HepG2 (cell line): ENCODE data around the gene C5orf34. TPM values are rescaled to one million over a fixed set of nuclear protein-coding genes. Genes with fewer than 3 reads are reported as not detected.

ENCODE experiments used
- ATM ChIP-seq: fragments of 450-650 bp; IDR thresholded peaks from 2 replicates; pipeline ENCODE4 v1.7.1; 2017; ENCODE audit warnings: mild to moderate bottlenecking, borderline replicate concordance
- ATRX ChIP-seq: sonication (generic); formaldehyde crosslinking; IDR thresholded peaks from 2 replicates; pipeline ENCODE4 v1.4.0; 2020; ENCODE audit warnings: missing genetic modification reagents, borderline replicate concordance
- DMTF1 ChIP-seq: sonication (generic); formaldehyde crosslinking; IDR thresholded peaks from 2 replicates; pipeline ENCODE4 v1.4.0; 2020; ENCODE audit warnings: mild to moderate bottlenecking, missing genetic modification reagents
- HHEX ChIP-seq: IDR thresholded peaks from 2 replicates; pipeline ENCODE4 v1.6.1; 2016; ENCODE audit warnings: control low read depth
- IRF1 ChIP-seq: sonication (generic); formaldehyde crosslinking; IDR thresholded peaks from 2 replicates; pipeline ENCODE4 v1.4.0; 2020; ENCODE audit warnings: low read depth, mild to moderate bottlenecking, missing genetic modification reagents
- KAT7 ChIP-seq: IDR thresholded peaks from 2 replicates; pipeline ENCODE4 v1.6.1; 2018; ENCODE audit warnings: borderline replicate concordance, missing compliant biosample characterization
- KAT8 ChIP-seq: IDR thresholded peaks from 2 replicates; pipeline ENCODE4 v1.6.1; 2016; ENCODE audit warnings: missing genetic modification reagents, missing compliant biosample characterization
- MIXL1 ChIP-seq: IDR thresholded peaks from 2 replicates; pipeline ENCODE4 v1.6.1; 2016
- NFIC ChIP-seq: IDR thresholded peaks from 2 replicates; pipeline ENCODE4 v1.6.1; 2012; ENCODE audit warnings: mild to moderate bottlenecking, low read length, inconsistent platforms
- NR2F1 ChIP-seq, 2 experiments: fragments of 450-650 bp in 1 of 2; formaldehyde crosslinking in 1 of 2; IDR thresholded peaks; 2 replicates each; pipeline versions ENCODE4 v1.5.0 to v1.6.1; 2016 to 2020; ENCODE audit warnings: mild to moderate bottlenecking in 1 of 2, missing compliant biosample characterization in 1 of 2, missing genetic modification reagents in 1 of 2, moderate library complexity in 1 of 2
- SMC3 ChIP-seq: IDR thresholded peaks from 2 replicates; pipeline ENCODE4 v1.6.1; 2011; ENCODE audit warnings: low read length, improper control_type of control experiment
- SOX5 ChIP-seq: IDR thresholded peaks from 2 replicates; pipeline ENCODE4 v1.6.1; 2016; ENCODE audit warnings: borderline replicate concordance
- STAG1 ChIP-seq: sonication (generic); formaldehyde crosslinking; IDR thresholded peaks from 2 replicates; pipeline ENCODE4 v1.4.0; 2020; ENCODE audit warnings: missing genetic modification reagents
- TAF1 ChIP-seq: sonication (generic); formaldehyde crosslinking; IDR thresholded peaks from 2 replicates; pipeline ENCODE4 v1.4.0; 2020; ENCODE audit warnings: missing genetic modification reagents
- TGIF2 ChIP-seq: IDR thresholded peaks from 2 replicates; pipeline ENCODE4 v1.6.1; 2016; ENCODE audit warnings: control low read depth, missing compliant biosample characterization
- ZBTB7B ChIP-seq: sonication (generic); formaldehyde crosslinking; IDR thresholded peaks from 2 replicates; pipeline ENCODE4 v1.4.0; 2020; ENCODE audit warnings: missing genetic modification reagents
- ZFY ChIP-seq: sonication (generic); formaldehyde crosslinking; IDR thresholded peaks from 2 replicates; pipeline ENCODE4 v1.4.0; 2020; ENCODE audit warnings: missing genetic modification reagents
- ZNF207 ChIP-seq: fragments of 450-650 bp; IDR thresholded peaks from 2 replicates; pipeline ENCODE4 v1.6.1; 2016; ENCODE audit warnings: antibody characterized with exemption, borderline replicate concordance
- ZNF7 ChIP-seq: IDR thresholded peaks from 2 replicates; pipeline ENCODE4 v1.6.1; 2016; ENCODE audit warnings: missing biosample characterization, missing genetic modification reagents
- ZNF788 ChIP-seq: sonication (generic); formaldehyde crosslinking; IDR thresholded peaks from 2 replicates; pipeline ENCODE4 v1.5.0; 2020; ENCODE audit warnings: mild to moderate bottlenecking, missing genetic modification reagents, borderline replicate concordance
- ZNF790 ChIP-seq: sonication (generic); formaldehyde crosslinking; IDR thresholded peaks from 2 replicates; pipeline ENCODE4 v1.8.0; 2022; ENCODE audit warnings: missing genetic modification reagents, mild to moderate bottlenecking, borderline replicate concordance
- ZNF792 ChIP-seq: IDR thresholded peaks from 2 replicates; pipeline ENCODE4 v1.6.1; 2016
- polyA plus RNA-seq, 8 experiments: library from polyadenylated mRNA; depleted of rRNA in 3 of 8; stranded (reverse) in 7 of 8; unstranded in 1 of 8; fragments of >200 nt; fragmentation: Illumina TruSeq in 4 of 8; extraction: Trizol in 4 of 8; gene quantifications; 2 replicates each; pipeline versions ENCODE4 v1.2.1 to v1.2.3, GENCODE V29; 2011 to 2016; ENCODE audit warnings: low read depth in 4 of 8, missing spikeins in 1 of 8, mixed read lengths in 1 of 8; ENCODE audit not compliant: insufficient read depth in 1 of 8
- total RNA-seq, 5 experiments: library from RNA; depleted of rRNA; stranded (reverse); fragments of >200 nt; fragmentation: Illumina TruSeq; extraction: Trizol; gene quantifications; 2 replicates each; pipeline ENCODE4 v1.2.3, GENCODE V29; 2016; ENCODE audit warnings: low read depth in 1 of 5
- TF ChIP-seq, protein P1 (sequence below): sonication (generic); formaldehyde crosslinking; IDR thresholded peaks from 2 replicates; pipeline ENCODE4 v1.4.0; 2020; ENCODE audit warnings: missing genetic modification reagents
- TF ChIP-seq, protein P2 (sequence below): sonication (generic); formaldehyde crosslinking; IDR thresholded peaks from 2 replicates; pipeline ENCODE4 v1.8.1; 2023; ENCODE audit warnings: missing genetic modification reagents, inconsistent platforms, borderline replicate concordance

Gene C5orf34
- total and polyA plus RNA-seq, 2 of the 13 experiments (the other 11 are each of a cell fraction or from before 2014, with no cell fraction given) = 3.2 to 6.4 TPM

DNA sequence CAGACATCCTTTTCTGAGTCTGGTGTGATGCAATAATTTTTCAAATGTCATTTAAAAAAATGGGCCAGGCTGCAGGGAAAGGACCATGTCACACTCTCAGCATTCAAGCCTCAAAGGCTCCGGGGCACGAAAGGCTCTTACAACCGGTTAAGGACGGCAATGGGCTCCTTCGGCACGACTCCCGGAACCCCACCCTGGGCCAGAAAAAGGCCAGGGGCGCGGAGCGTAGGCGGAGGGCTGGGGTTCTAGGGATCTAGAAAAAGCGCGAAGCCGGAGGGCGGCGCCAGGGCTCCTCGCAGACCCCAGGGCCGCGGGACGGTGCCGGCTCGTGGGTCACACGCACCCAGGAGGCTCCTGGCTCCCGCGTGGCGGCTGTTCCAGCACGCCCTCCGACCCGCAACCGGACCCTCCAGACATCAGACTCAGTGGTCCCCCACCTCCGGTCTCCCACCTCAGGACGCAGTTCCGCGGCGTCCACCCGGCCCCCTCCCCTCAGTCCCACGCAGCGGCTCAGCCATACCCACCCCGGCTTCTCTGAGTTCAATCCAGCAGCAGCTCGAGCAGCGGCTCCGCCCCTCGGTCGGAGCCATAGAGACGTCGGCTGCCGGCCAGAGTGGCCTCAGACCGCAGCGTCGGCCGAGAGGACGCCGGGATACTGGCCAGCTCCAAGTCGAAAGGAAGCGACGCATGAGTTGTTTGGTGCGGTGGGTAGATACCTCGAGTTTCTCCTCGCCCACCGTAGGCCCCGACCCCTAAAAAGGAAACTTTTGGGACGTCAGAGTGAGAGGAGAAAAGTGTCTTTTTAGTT, 31.4 kb downstream of the C5orf34 start, which contains the start of gene TMEM267 (continued):
- TF ChIP-seq DMTF1 (CRISPR knock-in tag) (no peak), NR2F1 (CRISPR knock-in tag; IDR thresholded peaks at IDR 0.05) (no peak), ATRX (CRISPR knock-in tag) (no peak), ZBTB7B (CRISPR knock-in tag) (peak; percentile 75; the same call in 1 of the 2 replicates), TAF1 (peak; percentile 88), ZNF7 (CRISPR knock-in tag) (no peak), ZNF207 (no peak), KAT7 (peak; percentile 81; the same call in 1 of the 2 replicates), SMC3 (no peak), SOX5 (peak; percentile 14; the same call in 1 of the 2 replicates), HHEX (CRISPR knock-in tag) (no peak), NFIC (no peak), ZFY (CRISPR knock-in tag) (peak; percentile 95), STAG1 (no peak), MIXL1 (no peak), ZNF790 (CRISPR knock-in tag) (peak; percentile 79; the same call in 1 of the 2 replicates), TGIF2 (CRISPR knock-in tag) (no peak), ATM (no peak), ZNF788 (CRISPR knock-in tag) (peak; percentile 86; the same call in 1 of the 2 replicates), KAT8 (CRISPR knock-in tag) (peak; percentile 90), ZNF792 (CRISPR knock-in tag) (peak; percentile 82), IRF1 (CRISPR knock-in tag) (0 out of 2 replicates have a peak, but pooled peaks have one; percentile 68)
- TF ChIP-seq, protein P1, sequence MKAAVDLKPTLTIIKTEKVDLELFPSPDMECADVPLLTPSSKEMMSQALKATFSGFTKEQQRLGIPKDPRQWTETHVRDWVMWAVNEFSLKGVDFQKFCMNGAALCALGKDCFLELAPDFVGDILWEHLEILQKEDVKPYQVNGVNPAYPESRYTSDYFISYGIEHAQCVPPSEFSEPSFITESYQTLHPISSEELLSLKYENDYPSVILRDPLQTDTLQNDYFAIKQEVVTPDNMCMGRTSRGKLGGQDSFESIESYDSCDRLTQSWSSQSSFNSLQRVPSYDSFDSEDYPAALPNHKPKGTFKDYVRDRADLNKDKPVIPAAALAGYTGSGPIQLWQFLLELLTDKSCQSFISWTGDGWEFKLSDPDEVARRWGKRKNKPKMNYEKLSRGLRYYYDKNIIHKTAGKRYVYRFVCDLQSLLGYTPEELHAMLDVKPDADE (CRISPR knock-in tag) = no peak; the same call in 1 of the 2 replicates
- TF ChIP-seq, protein P2, sequence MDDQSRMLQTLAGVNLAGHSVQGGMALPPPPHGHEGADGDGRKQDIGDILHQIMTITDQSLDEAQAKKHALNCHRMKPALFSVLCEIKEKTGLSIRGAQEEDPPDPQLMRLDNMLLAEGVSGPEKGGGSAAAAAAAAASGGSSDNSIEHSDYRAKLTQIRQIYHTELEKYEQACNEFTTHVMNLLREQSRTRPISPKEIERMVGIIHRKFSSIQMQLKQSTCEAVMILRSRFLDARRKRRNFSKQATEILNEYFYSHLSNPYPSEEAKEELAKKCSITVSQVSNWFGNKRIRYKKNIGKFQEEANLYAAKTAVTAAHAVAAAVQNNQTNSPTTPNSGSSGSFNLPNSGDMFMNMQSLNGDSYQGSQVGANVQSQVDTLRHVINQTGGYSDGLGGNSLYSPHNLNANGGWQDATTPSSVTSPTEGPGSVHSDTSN = no peak
